ENCODE data around the gene UBE2J2.

UBE2J2 gene

DNA sequence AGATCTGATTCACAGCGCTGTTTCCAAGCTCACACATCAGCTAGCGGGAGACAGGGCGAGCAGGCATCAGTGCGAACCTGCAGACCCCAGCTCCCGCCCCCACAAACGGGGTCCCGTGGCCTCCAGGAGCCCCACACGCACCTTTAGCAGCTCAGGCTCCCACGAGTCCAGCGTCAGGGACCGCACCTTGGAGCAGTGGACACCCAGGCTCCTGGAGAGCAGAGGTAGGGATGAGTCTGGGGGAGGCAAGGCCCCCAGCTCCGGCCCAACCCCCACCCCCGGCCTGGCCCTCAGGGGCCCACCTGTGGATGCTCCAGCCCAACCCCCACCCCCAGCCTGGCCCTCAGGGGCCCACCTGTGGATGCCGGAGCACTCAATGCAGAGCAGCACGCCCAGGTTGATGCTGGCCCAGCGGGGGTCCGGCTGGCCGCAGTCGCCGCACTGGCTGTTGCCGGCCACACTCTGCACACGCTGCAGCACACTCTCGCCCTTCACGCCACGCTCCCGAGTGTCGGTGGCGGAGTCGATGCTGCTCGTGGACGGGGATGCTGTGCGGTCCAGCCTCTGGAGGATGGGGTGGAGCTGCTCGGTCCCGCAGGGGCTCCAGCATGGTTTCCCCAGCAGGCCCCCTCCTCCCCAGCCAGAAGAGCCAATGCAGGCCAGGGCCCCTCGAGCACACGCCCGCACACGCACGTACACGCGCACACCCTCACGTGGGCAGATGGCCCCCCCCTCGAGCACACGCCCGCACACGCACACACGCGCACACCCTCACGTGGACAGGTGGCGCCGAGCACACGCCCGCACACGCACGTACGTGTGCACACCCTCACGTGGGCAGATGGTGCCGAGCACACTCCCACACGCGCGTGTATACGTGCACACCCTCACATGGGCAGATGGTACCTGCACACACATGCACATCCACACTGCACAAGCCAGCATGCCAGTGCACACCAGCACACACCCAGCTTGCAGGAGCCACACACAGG is 22.7 kb upstream of the UBE2J2 start:
- in situ Hi-C loops (cut with MboI; ENCODE audit: low sequenced_read_pairs): no loop called here

DNA sequence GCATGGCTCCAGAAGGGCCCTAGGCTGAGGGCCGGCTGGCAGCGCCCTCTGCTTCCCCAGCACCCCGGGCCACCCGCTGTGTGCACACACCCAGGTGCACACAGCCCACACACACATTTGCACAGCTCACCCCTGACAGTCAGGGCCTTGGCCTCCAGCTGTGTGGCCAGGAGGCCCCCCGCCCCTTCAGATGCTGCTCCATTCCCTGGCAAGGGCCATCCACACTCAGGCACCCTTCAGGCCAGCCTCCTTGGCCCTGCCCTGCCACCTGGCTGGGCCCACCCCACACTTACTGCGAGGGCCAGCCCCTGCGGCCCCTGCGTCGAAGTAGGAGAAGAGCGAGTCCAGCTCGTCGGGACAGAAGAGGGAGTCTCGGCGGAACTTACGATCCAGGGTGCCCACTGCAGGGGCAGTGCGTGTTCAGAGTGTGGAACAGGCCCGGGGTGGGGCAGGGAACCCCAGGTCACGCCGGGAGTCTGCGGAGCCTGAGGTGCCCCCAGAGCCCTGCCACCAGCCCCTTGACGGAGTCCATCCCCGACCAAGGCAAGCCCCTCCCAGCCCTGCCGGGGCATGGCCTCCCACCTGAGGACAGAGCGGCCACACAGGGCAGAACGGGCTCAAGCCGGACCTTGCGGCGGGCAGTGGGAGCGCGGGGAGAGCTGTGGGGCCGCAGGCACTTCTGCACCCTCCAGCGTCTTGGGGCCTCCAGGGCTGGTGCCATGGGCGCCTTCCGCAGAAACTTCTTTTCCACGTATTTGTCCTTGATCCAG is 21.7 kb upstream of the UBE2J2 start:
- in situ Hi-C loops (cut with MboI; ENCODE audit: low sequenced_read_pairs): no loop called here

DNA sequence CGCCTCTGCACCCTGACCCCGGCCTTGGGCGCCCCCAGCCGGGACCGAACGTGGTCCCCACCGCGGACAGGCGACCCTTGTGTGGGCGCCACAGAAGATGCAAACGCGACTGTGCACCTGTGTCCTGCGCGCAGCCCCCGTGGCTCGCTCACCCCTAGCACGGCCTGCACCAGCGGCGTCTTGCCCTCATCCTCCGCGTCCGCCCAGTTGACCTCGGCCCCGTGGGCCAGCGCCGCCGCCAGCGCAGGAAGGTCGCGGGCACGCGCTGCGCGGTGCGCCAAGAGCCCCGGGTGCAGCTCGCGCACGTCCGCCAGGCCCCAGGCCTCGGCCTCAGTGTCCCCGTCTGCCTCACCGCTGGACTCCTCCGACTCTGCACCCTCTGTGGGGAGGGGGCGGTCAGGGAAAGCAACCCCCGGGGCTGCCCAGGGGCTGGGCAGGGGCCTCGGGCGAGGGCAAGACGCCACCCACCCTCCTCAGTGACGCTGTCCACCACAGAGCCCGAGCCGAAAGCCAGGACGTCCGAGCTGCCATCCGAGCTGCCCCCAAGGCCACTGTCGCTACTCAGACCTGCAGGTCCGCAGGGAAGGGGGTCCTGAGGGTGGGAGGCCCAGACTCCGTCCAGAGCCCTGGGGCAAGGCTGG is 20.7 kb upstream of the UBE2J2 start:
- in situ Hi-C loops (cut with MboI; ENCODE audit: low sequenced_read_pairs): no loop called here

DNA sequence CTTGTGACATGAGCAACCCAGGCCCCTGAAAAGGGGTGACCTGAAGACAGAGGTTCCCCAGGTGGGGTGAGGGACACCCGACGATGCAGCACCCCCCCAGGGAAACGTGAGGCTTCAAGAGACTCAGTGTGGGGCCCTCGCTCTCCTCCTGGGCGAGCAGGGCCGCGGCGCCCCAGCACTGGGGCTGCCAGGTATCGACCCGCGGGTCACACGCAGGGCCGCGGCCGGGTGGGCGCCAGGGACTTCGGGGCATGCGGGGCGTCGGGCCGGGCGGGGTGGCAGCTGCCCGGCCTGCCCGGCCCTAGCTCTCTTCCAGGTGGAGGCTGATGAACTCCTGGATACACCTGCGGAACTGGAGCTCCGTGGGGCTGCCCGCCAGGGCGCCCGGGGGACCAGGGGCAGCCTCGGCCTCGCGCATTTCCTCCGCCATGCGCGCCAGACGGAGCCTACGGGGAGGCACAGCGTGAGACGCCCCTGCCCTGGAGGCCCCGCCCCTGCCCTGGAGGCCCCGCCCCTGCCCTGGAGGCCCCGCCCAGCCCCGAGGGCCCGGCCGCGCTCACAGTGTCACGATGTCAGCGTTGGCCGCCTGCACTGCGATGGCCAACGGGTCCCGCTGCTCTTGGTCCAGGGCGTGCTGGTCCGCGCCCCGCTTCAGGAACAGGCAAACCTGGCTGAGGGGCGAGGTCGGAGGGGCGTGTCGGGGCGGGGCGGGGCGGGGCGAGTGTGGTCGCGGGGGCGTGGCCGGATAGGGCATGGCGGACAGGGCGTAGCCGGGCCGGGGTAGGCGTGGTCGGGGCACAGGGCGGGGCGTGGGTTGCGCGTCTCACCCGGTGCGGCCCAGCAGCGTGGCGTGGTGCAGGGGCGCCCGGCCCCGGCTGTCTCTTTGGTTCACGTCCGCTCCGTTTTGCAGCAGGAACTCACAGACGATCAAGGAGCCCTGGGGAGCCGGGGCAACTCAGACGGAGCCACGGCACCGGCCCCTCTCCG is 19.9 kb upstream of the UBE2J2 start:
- in situ Hi-C loops (cut with MboI; ENCODE audit: low sequenced_read_pairs): no loop called here

DNA sequence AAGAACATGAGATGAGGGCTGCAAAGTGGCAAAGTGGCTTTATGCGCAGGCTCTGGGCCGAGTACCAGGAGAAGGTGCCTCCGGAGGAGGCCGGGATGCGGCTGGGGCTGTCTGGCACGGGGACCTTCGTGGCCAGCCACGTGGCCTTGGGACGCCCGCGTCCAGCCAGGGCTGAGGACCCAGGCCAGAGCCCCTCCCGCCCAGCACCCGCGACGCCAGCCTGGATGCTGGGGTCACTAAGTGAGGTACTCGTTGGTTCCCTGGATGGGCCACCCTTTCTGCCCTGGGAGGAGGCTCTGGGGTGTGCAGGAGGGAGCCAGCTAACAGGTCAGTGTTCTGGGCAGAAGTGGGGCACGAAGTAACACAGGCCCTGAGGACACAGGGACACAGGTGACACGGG is 19.2 kb upstream of the UBE2J2 start:
- in situ Hi-C loops (cut with MboI; ENCODE audit: low sequenced_read_pairs): no loop called here

DNA sequence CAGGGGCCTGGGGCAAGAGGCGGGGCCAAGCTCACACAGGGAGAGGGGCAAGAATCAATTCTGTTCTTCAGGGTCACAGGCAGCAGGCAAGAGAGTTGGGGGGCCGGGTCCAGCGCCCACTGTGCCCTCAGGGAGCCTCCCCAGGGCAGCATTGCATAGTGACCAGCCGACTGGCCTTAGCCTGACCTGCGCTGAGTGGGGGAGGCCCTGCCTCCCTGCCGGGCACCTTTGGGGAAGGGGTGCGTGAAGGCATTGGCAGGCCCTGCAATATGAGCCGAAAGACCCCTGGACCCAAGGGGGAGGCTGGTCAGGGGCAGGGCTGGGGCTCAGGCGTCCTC is 18.8 kb upstream of the UBE2J2 start:
- in situ Hi-C loops (cut with MboI; ENCODE audit: low sequenced_read_pairs): no loop called here

DNA sequence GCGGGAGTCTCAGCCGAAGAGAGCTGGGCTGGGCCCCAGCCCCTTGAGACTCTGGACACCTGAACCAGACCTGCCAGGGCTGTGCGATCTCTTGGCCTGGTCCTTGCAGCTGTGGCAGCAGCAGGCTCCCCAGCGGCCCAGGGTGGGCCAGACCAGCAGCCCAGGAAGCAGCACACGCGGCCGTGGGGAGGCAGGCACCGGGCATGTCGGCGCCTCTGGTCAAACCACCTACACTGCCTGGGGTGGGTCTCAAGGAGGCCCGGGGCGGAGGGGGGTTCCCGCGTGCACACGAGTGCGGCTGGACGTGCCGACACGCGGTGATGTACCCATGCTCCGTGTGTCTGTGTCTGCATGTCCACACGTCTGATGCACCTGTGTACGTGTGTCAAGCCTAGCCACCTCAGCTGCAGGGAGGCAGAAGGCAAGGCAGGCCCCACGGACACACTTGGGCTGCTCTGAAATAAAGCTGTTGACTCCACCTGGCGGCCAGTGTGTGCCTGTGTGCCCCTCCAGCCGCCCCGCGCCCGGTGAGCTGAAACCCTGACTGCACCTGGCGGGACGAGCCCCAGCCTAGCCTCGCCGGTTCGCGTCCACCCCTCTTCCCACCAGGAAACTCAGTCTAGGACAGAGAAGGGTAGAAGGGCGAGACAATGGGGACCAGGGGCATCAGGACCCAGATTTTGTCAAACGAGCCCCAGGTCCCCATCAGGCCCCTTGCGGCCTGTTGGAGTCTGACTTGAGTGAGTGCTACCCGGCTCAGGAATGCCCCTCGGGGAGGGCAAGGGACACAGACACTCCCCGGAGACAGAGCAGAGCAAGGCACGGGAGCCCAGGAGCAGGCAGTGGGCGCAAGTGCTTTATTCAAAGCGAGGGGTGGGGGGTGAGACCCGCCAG is 18.1 kb upstream of the UBE2J2 start:
- in situ Hi-C loops (cut with MboI; ENCODE audit: low sequenced_read_pairs): no loop called here

DNA sequence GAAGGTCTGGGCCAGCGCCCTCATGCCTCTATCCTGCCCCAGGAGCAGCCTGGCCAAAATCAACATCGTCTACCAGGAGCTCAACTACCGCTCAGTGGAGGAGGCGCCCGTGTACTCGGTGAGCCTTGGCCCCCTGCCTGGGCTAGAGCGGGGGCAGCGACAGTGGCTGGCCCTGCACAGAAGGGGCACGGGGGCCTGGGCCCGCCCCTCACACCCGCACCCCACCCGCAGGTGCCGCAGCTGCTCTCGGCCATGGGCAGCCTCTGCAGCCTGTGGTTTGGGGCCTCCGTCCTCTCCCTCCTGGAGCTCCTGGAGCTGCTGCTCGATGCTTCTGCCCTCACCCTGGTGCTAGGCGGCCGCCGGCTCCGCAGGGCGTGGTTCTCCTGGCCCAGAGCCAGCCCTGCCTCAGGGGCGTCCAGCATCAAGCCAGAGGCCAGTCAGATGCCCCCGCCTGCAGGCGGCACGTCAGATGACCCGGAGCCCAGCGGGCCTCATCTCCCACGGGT is 17.4 kb upstream of the UBE2J2 start:
- in situ Hi-C loops (cut with MboI; ENCODE audit: low sequenced_read_pairs): no loop called here

DNA sequence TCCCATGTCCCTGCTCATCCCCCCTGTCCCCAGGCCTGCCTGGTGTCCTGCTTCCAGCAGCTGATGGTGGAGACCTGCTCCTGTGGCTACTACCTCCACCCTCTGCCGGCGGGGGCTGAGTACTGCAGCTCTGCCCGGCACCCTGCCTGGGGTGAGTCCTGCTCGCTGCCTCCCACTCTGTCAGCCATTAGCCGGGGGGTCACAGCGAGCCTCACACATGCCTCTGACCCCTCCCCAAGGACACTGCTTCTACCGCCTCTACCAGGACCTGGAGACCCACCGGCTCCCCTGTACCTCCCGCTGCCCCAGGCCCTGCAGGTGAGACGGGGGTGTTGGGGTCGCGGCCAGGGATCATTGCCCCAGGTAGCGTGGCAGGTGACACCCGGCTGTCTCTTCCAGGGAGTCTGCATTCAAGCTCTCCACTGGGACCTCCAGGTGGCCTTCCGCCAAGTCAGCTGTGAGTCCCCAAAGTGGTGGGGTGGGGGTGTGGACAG is 16.6 kb upstream of the UBE2J2 start:
- in situ Hi-C loops (cut with MboI; ENCODE audit: low sequenced_read_pairs): no loop called here

DNA sequence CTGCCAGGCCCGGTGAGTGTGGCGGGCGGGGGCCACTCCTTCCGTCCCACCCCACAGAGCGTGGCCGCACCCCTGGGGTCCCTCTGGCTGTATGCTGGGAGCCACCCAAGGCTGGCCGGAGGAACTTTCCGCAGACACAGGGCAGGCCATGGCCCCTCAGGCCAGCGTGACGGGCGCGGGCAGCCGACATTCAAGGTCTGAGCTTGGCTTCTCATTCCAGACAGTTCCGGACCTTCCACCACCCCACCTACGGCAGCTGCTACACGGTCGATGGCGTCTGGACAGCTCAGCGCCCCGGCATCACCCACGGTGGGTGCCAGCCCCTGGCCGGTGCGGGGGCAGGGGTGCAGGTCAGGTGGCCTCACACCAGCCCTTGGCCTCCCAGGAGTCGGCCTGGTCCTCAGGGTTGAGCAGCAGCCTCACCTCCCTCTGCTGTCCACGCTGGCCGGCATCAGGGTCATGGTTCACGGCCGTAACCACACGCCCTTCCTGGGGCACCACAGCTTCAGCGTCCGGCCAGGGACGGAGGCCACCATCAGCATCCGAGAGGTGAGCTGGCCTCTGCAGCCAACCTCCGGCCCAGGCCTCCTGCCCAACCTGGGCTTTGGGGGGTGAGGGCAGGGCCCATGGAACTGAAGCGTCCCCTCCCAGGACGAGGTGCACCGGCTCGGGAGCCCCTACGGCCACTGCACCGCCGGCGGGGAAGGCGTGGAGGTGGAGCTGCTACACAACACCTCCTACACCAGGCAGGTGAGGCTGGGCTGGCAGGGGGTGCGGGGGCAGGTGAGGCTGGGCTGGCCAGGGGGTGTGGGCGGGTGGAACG is 13.8 kb upstream of the UBE2J2 start:
- in situ Hi-C loops (cut with MboI; ENCODE audit: low sequenced_read_pairs): no loop called here

DNA sequence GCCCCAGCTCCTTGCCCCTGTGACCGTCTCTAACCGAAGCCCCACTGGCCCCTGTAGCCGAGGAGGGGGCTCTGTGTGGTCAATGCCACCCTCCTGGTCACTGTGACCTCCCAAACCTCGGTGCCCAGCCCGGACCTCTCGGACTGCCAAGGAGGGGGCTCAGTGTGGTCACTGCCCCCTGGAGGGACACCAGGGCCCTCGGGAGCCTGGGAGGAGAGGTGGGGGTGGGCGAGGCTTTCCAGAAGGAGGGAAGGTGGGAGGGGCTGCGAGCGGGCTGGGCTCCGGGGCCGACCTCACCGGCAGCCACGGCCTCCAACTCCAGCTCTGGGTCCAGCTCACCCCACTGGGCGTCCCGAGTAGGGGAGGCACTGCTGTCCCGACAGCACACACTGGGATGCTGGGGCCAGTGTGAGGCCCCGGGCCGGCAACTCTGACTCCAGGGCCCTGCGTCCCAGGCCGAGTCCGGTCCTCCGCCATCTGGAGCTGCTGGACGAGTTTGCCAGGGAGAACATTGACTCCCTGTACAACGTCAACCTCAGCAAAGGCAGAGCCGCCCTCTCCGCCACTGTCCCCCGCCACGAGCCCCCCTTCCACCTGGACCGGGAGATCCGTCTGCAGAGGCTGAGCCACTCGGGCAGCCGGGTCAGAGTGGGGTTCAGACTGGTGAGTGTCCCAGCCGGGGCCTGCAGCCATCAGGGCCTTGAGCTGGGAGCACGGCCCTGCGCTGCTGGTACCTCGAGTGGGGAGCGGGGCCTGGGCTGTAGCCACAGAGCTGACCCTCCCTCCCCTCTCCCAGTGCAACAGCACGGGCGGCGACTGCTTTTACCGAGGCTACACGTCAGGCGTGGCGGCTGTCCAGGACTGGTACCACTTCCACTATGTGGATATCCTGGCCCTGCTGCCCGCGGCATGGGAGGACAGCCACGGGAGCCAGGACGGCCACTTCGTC is 12.9 kb upstream of the UBE2J2 start:
- in situ Hi-C loops (cut with MboI; ENCODE audit: low sequenced_read_pairs): no loop called here

DNA sequence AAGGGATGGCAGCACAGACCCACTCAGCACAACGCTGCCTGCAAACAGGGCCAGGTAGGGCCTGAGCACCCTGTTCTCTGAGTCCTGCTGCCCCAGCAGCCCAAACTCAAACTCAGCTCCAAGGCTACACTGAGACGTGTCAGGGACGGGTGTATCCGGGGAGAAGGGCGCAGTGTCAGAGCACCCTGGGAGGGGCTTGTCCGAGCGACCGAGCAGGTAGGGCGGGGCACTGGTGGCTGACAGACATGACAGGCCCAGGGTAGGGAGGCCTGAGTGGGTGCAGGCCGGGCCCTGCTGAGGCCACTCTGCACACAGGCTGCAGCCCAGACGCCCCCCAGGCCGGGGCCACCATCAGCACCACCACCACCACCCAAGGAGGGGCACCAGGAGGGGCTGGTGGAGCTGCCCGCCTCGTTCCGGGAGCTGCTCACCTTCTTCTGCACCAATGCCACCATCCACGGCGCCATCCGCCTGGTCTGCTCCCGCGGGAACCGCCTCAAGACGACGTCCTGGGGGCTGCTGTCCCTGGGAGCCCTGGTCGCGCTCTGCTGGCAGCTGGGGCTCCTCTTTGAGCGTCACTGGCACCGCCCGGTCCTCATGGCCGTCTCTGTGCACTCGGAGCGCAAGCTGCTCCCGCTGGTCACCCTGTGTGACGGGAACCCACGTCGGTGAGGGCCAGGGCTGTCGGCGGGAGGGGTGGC is 12.1 kb upstream of the UBE2J2 start:
- in situ Hi-C loops (cut with MboI; ENCODE audit: low sequenced_read_pairs): no loop called here

DNA sequence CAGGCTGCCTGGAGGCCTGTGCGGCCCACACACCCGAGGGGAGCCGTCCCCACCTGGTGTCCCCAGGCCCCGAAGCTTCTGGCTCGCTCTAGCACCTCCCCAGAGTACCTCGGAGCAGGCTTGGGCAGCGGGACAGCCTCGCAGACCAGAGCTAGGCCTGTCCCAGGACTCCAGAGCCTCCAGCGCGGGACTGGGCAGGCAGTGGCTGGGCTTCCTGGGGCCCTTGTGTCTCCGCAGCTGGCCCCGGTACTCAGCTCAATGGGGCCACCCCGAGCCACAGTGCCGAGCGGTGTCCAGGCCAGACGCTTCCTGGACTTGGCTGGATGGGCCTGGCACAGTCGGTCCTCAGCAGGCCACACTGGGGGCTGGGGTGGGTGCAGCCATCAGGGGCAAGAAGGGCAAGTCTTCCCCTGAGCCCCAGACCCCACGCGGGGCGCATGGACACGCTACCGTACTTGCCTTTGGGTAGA is 11.5 kb upstream of the UBE2J2 start:
- in situ Hi-C loops (cut with MboI; ENCODE audit: low sequenced_read_pairs): no loop called here

DNA sequence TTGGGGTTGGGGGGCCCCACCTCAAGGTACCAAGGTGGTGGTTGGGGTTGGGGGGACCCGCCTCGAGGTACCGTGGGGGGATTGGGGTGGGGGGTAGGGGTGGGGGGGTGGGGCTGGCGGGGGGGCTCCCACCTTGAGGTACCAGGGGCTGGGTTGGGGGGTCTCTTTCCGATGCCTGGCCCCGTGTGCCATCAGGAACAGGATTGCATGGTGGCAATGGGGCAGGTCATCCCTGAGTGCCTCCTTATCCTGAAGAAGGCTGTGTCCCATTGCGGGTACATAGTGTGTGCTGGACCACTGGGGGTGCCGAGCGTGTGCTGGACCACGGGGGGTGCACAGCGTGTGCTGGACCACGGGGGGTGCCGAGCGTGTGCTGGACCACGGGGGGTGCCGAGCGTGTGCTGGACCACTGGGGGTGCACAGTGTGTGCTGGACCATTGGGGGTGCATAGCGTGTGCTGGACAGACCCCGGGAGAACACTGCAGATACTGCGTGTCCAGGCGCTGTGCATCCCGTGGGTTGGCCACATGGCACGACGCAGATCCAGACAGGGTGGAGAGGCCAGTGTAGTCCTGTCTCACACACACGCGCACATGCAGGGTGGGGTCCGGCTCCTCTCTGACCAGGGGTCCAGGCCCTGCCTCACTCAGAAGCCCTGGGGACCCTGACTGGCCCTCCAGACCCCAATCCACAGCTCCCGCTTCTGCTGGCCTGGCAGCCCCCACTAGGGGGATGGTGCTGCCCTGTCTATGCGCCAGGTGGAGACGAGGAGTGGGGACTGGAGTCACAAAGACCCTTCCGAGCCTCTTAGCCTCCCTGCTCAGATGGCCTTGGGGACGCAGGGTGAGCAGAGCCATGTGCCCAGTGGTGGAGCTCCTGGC is 10.8 kb upstream of the UBE2J2 start:
- in situ Hi-C loops (cut with MboI; ENCODE audit: low sequenced_read_pairs): no loop called here

DNA sequence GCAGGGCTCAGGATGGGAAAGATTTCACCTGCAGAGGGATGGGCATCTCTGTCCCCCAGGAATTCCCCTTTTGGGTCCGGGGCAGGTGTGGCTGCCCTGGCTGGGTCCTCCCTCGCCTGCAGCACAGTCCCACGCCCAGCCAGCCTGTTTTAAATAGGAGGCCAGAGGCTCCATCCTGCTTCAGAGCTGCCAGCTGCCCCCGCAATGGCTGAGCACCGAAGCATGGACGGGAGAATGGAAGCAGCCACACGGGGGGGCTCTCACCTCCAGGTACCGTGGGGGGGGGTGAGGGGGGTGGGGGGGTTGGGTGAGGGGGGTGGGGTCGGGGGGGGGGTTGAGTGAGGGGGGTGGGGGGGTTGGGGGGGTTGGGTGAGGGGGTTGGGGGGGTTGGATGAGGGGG is 10.2 kb upstream of the UBE2J2 start:
- in situ Hi-C loops (cut with MboI; ENCODE audit: low sequenced_read_pairs): no loop called here
